Measurements from ENCODE around the gene TMEM271. TPM values are rescaled to one million over a fixed set of nuclear protein-coding genes. Genes with fewer than 3 reads are reported as not detected.

TMEM271 gene
- total and polyA plus RNA-seq, 10 of the 15 experiments (the other 5 are each of a cell fraction or from before 2014, with no cell fraction given) = not detected

DNA sequence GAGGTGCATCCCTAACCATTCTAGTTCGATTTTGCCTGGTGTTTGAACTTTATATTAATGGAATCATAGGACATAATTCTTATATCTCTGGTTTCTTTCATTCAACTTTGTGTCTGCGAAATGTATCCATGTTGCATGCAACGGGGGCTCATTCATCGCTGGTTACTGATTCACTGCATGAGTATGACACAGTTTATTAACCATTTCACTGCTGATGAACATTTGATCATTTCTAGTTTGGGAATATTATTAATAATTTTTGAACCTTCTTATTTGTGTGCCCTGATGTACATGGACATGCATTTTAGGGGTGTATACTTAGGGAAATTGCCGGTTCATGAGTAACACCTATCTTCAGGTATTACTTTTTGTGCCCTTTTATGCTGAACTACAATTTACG, 5.1 kb upstream of the TMEM271 start:
- in situ Hi-C loops (cut with MboI) (no loop called here), intact Hi-C loops (cut with micrococcal nuclease; ENCODE audit: unreplicated experiment) (no loop called here)
- SMC1A ChIA-PET (ENCODE audit: uncharacterized antibody, unreplicated experiment) = no interaction called here
- H3K27me3 ChIP-seq (replicated peaks in 1 of 2; ENCODE audit: control insufficient read depth in 2 of 2, insufficient read depth in 2 of 2, low read length in 1 of 2) = no peaks in the 10 kb centered on the region; a peak in 1 of 4 replicates
- no peak overlapping the region for H3K4me2 ChIP-seq (ENCODE audit: control insufficient read depth, insufficient read depth)
- no peaks in the 10 kb centered on the region for H3K79me2 ChIP-seq (ENCODE audit: control insufficient read depth, insufficient read depth, low read length)
- RAD21 ChIA-PET (ENCODE audit: unreplicated experiment) = no interaction called here
- H3K36me3 ChIP-seq (ENCODE audit: control insufficient read depth in 2 of 2, insufficient read depth in 2 of 2, low read length in 1 of 2) = no peaks in the 10 kb centered on the region
- no peak overlapping the region for H3K27ac ChIP-seq (ENCODE audit: control insufficient read depth, insufficient read depth)
- no peaks in the 10 kb centered on the region for H3K4me1 ChIP-seq (ENCODE audit: control insufficient read depth, insufficient read depth, low read length)
- TF ChIP-seq CBX5 (IDR thresholded peaks at IDR 0.05; ENCODE audit: low read depth) = no peak
- no TSS peak for BruUV-seq (replicated peaks)
- H3K9ac ChIP-seq (ENCODE audit: control insufficient read depth, insufficient read depth, low read length) = no peak overlapping the region
- ATAC-seq (no peak), FAIRE-seq (no peak), DNase-seq (ENCODE audit: low read depth, low spot score) (no peak)
- 10% methylated on average over 6 of the region's 6 CpGs for WGBS (ENCODE audit: insufficient coverage, insufficient replicate concordance, low lambda C conversion rate, missing lambda C conversion rate)
- peaks cover 3% of the 10 kb centered on the region; the same call in 1 of the 3 replicates for H3K9me3 ChIP-seq (replicated peaks; ENCODE audit: control insufficient read depth, insufficient read depth, low read length)
- no peak overlapping the region for H2AFZ ChIP-seq (ENCODE audit: control insufficient read depth, low read depth, low read length)
- POLR2A ChIA-PET = no interaction called here
- no peak overlapping the region for H3K4me3 ChIP-seq
- CTCF ChIA-PET = no interaction called here
- no peaks in the 10 kb centered on the region for H4K20me1 ChIP-seq (ENCODE audit: control insufficient read depth, insufficient read depth)

DNA sequence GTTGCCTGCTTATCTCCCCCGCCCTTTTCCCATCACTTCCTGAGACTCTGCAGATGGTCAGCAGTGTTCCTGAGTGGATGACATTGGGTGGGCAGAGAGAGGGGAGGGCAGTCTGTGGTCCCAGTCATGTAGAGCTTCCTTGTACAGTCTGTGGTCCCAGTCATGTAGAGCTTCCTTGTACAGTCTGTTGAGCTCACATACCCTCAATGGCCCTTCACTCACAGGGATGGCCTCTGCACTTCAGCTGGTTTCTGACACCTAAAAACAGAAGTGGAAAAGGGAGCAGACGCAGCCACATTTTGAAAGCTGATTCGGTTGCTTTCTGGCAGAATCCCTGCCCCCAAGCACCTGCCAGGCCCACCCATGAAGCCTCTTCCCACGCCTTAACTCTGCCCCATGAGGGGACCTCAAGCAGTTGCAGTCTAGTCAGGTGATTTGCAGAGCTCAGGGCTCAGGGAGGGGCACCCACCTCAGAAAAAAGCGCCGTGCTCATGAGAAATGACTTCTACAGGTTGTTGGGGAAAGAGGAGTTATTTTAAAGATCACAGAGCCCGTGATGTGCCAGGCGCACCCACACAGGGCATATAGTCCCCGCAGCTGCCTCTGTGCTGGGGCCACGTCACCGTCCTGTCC, 3.6 kb upstream of the TMEM271 start:
- FAIRE-seq = peak; percentile 47
- intact Hi-C loops (cut with micrococcal nuclease; ENCODE audit: unreplicated experiment) = no loop called here
- no TSS peak for BruUV-seq (replicated peaks)
- TF ChIP-seq ZNF207 (IDR thresholded peaks at IDR 0.05; ENCODE audit: borderline replicate concordance) (no peak), EP300 (IDR thresholded peaks at IDR 0.05; ENCODE audit: borderline replicate concordance in 1 of 2, control insufficient read depth in 1 of 2, low read depth in 2 of 2, low read length in 2 of 2) (no peak), CBFB (IDR thresholded peaks at IDR 0.05; ENCODE audit: low read depth) (no peak), CHD4 (IDR thresholded peaks at IDR 0.05) (no peak), SRF (IDR thresholded peaks at IDR 0.05; ENCODE audit: low read depth in 2 of 2, low read length in 2 of 2) (no peak), NR2C1 (IDR thresholded peaks at IDR 0.05) (no peak), CHD2 (IDR thresholded peaks at IDR 0.05; ENCODE audit: borderline replicate concordance, low read depth, low read length) (no peak), GATAD2B (conservative IDR thresholded peaks at IDR 0.05; ENCODE audit: low read depth) (no peak), IKZF1 (conservative IDR thresholded peaks at IDR 0.05) (peak; percentile 35), DPF2 (IDR thresholded peaks at IDR 0.05) (0 out of 2 replicates have a peak, but pooled peaks have one; percentile 28)
- TF ChIP-seq, protein P1, sequence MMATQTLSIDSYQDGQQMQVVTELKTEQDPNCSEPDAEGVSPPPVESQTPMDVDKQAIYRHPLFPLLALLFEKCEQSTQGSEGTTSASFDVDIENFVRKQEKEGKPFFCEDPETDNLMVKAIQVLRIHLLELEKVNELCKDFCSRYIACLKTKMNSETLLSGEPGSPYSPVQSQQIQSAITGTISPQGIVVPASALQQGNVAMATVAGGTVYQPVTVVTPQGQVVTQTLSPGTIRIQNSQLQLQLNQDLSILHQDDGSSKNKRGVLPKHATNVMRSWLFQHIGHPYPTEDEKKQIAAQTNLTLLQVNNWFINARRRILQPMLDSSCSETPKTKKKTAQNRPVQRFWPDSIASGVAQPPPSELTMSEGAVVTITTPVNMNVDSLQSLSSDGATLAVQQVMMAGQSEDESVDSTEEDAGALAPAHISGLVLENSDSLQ (IDR thresholded peaks at IDR 0.05) = no peak
- TF ChIP-seq, protein P2, sequence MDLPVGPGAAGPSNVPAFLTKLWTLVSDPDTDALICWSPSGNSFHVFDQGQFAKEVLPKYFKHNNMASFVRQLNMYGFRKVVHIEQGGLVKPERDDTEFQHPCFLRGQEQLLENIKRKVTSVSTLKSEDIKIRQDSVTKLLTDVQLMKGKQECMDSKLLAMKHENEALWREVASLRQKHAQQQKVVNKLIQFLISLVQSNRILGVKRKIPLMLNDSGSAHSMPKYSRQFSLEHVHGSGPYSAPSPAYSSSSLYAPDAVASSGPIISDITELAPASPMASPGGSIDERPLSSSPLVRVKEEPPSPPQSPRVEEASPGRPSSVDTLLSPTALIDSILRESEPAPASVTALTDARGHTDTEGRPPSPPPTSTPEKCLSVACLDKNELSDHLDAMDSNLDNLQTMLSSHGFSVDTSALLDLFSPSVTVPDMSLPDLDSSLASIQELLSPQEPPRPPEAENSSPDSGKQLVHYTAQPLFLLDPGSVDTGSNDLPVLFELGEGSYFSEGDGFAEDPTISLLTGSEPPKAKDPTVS (IDR thresholded peaks at IDR 0.05; ENCODE audit: low read depth, low read length) = no peak
- TF ChIP-seq, protein P3, sequence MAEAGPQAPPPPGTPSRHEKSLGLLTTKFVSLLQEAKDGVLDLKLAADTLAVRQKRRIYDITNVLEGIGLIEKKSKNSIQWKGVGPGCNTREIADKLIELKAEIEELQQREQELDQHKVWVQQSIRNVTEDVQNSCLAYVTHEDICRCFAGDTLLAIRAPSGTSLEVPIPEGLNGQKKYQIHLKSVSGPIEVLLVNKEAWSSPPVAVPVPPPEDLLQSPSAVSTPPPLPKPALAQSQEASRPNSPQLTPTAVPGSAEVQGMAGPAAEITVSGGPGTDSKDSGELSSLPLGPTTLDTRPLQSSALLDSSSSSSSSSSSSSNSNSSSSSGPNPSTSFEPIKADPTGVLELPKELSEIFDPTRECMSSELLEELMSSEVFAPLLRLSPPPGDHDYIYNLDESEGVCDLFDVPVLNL (IDR thresholded peaks at IDR 0.05; ENCODE audit: low read depth, low read length) = no peak

More for the DNA sequence above, 3.6 kb upstream of the TMEM271 start:
- WGBS (ENCODE audit: insufficient coverage, insufficient replicate concordance, low lambda C conversion rate, missing lambda C conversion rate) = 3% methylated on average over 11 of the region's 11 CpGs
- no peaks in the 10 kb centered on the region for H3K36me3 ChIP-seq (ENCODE audit: control insufficient read depth in 2 of 2, insufficient read depth in 2 of 2, low read length in 1 of 2)
- H3K27ac ChIP-seq (ENCODE audit: control insufficient read depth, insufficient read depth) = no peak overlapping the region
- no peaks in the 10 kb centered on the region for H3K4me1 ChIP-seq (ENCODE audit: control insufficient read depth, insufficient read depth, low read length)
- H3K4me2 ChIP-seq (ENCODE audit: control insufficient read depth, insufficient read depth) = no peak overlapping the region
- H4K20me1 ChIP-seq (ENCODE audit: control insufficient read depth, insufficient read depth) = no peaks in the 10 kb centered on the region
- no peaks in the 10 kb centered on the region for H3K79me2 ChIP-seq (ENCODE audit: control insufficient read depth, insufficient read depth, low read length)
- ChIA-PET POLR2A (no interaction called here), RAD21 (ENCODE audit: unreplicated experiment) (no interaction called here), SMC1A (ENCODE audit: uncharacterized antibody, unreplicated experiment) (interaction anchor here (0.5 to 0.8 kb wide), 2 partner anchors 19 to 28 kb away, joined by 3 read pairs; no protein-coding TSS in a partner anchor), CTCF (interaction anchor here (0.5 to 1.7 kb wide), 2 partner anchors 177 to 335 kb away, joined by 3 to 5 read pairs; no protein-coding TSS in a partner anchor)
- H2AFZ ChIP-seq (ENCODE audit: control insufficient read depth, low read depth, low read length) = no peak overlapping the region
- no peak overlapping the region for H3K4me3 ChIP-seq
- in situ Hi-C loops (cut with MboI) = no loop called here
- no peak overlapping the region for H3K9ac ChIP-seq (ENCODE audit: control insufficient read depth, insufficient read depth, low read length)
- H3K9me3 ChIP-seq (replicated peaks; ENCODE audit: control insufficient read depth, insufficient read depth, low read length) = peaks cover 3% of the 10 kb centered on the region; the same call in 1 of the 3 replicates
- ATAC-seq (no peak; the same call in 2 of the 3 replicates), DNase-seq (ENCODE audit: low read depth, low spot score) (no peak)
- H3K27me3 ChIP-seq (replicated peaks in 1 of 2; ENCODE audit: control insufficient read depth in 2 of 2, insufficient read depth in 2 of 2, low read length in 1 of 2) = no peaks in the 10 kb centered on the region; a peak in 1 of 4 replicates
